Astrocyte of the cerebellum (primary cell): ENCODE measurements around the gene EDIL3.

ENCODE experiments used
- DNase-seq: peaks from one replicate; pipeline ENCODE4 v3.0.0-alpha.2; 2011; ENCODE audit warnings: low read depth
- H3K4me3 ChIP-seq: 2 replicates; pipeline ENCODE4 v1.5.1; 2011; ENCODE audit warnings: mild to moderate bottlenecking, low read depth, low read length, moderate library complexity
- in situ Hi-C: cut with HindIII; loops from 2 replicates; pipeline ENCODE4 v1.10.0; 2017; ENCODE audit warnings: low sequenced_read_pairs
- TF ChIP-seq, protein P1 (sequence below): IDR thresholded peaks from 2 replicates; pipeline ENCODE4 v1.5.1; 2012; ENCODE audit warnings: low read length, low read depth, moderate library complexity, mild to moderate bottlenecking; ENCODE audit errors: missing control alignments

The EDIL3 gene

DNA sequence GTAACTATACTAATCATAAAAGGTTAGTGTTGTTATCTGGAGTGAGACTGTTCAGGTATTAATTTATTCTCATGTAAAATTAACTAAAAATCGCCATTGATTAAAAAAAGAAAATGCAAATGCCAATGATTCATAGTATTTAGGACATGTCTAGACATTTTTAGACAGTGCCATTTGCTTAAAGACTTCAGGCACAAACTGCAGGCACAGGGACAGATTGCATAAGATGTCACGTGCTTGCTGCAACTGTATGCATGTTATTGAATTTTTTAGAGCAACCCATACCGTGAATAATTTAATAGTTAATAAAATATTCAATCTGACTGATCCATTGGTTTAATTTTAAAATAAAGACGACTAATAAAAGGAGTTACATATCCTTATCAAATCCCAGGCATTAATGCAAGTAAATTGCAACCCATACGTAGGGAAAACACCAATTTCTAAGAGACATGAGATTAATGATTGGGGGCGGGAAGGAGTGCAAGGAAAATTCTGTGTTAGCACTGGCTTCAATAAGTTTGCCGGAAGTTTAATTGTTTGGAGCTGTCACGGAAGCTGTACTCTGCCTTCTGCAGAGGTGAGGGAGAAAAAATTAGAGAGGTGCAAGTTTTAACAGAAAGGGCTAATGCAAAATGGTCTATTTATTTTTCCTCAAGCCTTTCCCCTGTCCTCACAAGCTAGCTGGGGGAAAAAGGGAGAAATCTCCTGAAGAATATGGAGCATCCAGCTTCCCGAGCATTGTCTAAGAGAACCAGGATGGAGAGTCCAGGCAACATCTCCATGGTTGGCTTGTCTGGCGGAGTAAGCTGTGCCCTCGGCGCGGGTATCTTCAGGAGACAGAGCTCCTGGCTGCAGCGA, 2.9 kb downstream of the EDIL3 start:
- H3K4me3 ChIP-seq: peak overlapping the region; percentile 83
- DNase-seq: no peak
- TF ChIP-seq, protein P1, sequence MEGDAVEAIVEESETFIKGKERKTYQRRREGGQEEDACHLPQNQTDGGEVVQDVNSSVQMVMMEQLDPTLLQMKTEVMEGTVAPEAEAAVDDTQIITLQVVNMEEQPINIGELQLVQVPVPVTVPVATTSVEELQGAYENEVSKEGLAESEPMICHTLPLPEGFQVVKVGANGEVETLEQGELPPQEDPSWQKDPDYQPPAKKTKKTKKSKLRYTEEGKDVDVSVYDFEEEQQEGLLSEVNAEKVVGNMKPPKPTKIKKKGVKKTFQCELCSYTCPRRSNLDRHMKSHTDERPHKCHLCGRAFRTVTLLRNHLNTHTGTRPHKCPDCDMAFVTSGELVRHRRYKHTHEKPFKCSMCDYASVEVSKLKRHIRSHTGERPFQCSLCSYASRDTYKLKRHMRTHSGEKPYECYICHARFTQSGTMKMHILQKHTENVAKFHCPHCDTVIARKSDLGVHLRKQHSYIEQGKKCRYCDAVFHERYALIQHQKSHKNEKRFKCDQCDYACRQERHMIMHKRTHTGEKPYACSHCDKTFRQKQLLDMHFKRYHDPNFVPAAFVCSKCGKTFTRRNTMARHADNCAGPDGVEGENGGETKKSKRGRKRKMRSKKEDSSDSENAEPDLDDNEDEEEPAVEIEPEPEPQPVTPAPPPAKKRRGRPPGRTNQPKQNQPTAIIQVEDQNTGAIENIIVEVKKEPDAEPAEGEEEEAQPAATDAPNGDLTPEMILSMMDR: no peak
- in situ Hi-C loops: no loop called here

DNA sequence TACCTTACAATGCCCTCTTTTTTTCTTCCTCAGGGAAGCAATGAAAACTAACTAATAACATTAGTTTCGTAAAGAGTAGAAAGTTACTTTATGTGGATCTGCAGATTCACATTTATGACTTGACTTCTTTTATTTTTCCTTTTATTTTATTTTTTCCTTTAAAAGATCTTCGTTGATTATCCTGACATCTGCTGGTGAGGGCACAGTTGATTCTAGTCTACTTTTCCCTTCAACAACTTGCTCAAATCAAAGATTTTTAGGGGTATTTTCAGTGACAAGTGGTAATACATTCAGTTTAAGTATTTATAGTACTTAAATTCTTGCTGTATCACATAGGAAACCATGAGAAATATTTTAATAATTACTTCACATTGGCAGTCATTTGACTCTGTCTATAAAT, 4.9 kb downstream of the EDIL3 start:
- H3K4me3 ChIP-seq: no peak overlapping the region
- DNase-seq: no peak
- TF ChIP-seq, protein P1: peak; percentile 28
- in situ Hi-C loops: no loop called here

DNA sequence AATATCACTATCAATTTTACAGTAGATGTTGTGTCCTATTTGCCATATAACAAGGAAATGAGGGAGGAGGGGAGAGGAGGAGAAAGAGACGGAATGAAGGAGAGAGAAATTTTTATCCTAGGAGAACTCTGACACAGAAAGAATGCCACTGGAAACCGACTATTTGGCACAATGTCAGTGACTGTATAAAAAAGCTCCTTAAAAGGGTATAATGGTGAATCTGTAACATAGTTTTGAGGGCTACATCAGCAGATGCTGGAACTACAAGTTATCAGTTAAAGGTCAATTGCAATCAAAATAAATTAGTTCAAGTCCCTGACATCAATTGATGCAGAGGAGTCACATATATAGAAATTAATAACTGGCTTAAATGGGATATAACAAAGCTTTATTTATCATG, 5.7 kb downstream of the EDIL3 start:
- H3K4me3 ChIP-seq: no peak overlapping the region
- in situ Hi-C loops: no loop called here
- DNase-seq: peak; percentile 81
- TF ChIP-seq, protein P1: no peak

DNA sequence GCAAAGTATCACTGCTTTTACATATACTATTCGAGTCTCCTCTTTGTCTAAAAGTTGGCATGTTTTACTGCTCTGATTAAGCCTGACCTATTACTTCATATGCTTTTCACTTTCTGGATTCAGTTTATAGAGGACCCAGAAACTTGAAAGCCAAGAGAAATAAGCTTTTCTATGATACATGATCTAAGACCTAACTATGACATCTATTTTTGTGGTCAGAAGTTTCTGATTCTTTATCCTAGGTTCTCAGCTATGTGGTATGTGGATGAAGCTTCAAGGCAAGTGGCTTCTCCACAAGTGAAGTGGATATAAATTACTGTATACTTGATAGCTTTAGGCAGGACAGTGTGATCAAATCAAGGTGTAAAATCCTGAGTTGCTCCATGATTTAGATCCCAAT, 6.3 kb downstream of the EDIL3 start:
- in situ Hi-C loops: no loop called here
- no peak overlapping the region for H3K4me3 ChIP-seq
- peak; percentile 81 for DNase-seq
- TF ChIP-seq, protein P1: no peak

DNA sequence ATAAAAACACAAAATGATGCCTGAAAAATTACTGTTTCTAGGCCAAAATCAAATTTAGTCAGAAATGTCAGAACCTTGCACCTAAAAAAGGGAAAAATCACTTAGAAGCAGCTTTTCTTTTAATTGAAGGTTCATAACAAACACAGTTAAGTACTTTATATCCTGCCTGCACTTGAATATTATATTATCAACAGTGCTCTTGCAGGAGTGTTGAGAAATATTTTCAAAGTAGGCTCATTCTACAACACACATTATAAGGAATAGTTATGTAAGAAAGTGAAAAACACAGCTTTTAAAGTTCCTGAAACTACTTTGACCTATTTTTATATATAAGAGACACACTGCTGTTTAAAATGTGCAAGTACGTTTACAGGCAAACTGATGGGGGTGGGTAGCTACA, 8.3 kb downstream of the EDIL3 start:
- TF ChIP-seq, protein P1: no peak
- in situ Hi-C loops: no loop called here
- DNase-seq: no peak
- H3K4me3 ChIP-seq: no peak overlapping the region

DNA sequence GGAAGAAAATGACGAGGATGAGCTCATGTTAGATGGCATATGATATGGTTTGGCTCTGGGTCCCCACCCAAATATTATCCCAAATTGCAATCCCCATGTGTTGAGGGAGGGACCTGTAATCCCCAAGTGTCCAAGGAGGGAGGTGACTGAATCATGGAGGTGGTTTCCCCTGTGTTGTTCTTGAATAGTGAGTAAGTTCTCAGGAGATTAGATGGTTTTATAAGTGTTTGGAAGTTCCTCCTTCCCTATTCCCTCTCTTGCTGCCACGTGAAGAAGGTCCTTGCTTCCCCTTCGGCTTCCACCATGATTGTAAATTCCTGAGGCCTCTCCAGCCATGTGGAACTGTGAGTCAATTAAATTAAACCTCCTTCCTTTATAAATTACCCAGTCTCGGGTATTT, 10.1 kb downstream of the EDIL3 start:
- TF ChIP-seq, protein P1: no peak
- in situ Hi-C loops: no loop called here
- DNase-seq: no peak
- no peak overlapping the region for H3K4me3 ChIP-seq
